DOHH2 (cell line): Measurements from ENCODE around the gene TJP2.

Experiments used
- H3F3A ChIP-seq: fragments of 200-600 bp; sonication (generic), shearing (Covaris generic); 2 replicates; pipeline ENCODE4 v1.6.0; 2016; ENCODE audit warnings: antibody characterized with exemption, mild to moderate bottlenecking; ENCODE audit not compliant: control insufficient read depth, insufficient read depth
- H3K27ac ChIP-seq: fragments of 200-600 bp; sonication (generic); 2 replicates; pipeline ENCODE4 v1.5.1; 2014; ENCODE audit warnings: low read depth, mild to moderate bottlenecking, low read length, moderate library complexity
- H3K27me3 ChIP-seq: fragments of 200-600 bp; sonication (generic); 2 replicates; pipeline ENCODE4 v1.6.1; 2014; ENCODE audit warnings: mild to moderate bottlenecking, low read length, mixed read lengths; ENCODE audit not compliant: control insufficient read depth
- H3K36me3 ChIP-seq: fragments of 200-600 bp; sonication (generic); 2 replicates; pipeline ENCODE4 v1.6.1; 2014; ENCODE audit warnings: mild to moderate bottlenecking, low read length, moderate library complexity, mixed read lengths; ENCODE audit not compliant: control insufficient read depth
- H3K4me1 ChIP-seq: fragments of 200-600 bp; sonication (generic); 2 replicates; pipeline ENCODE4 v1.6.1; 2014; ENCODE audit warnings: mild to moderate bottlenecking, low read length, mixed read lengths; ENCODE audit not compliant: control insufficient read depth
- H3K4me2 ChIP-seq: fragments of 200-600 bp; sonication (generic); 2 replicates; pipeline ENCODE4 v1.6.0; 2014; ENCODE audit warnings: mild to moderate bottlenecking, low read length, moderate library complexity
- H3K4me3 ChIP-seq: fragments of 200-600 bp; sonication (generic); 2 replicates; pipeline ENCODE4 v1.5.1; 2014; ENCODE audit warnings: mild to moderate bottlenecking, low read length, mixed read lengths
- H3K79me2 ChIP-seq: fragments of 200-600 bp; sonication (generic); 2 replicates; pipeline ENCODE4 v1.6.1; 2014; ENCODE audit warnings: mild to moderate bottlenecking, low read length, mixed read lengths; ENCODE audit not compliant: control insufficient read depth
- H3K9me2 ChIP-seq: fragments of 200-600 bp; sonication (generic); replicated peaks from 2 replicates; pipeline ENCODE4 v1.6.1; 2014; ENCODE audit warnings: mild to moderate bottlenecking, low read length, mixed read lengths; ENCODE audit not compliant: control insufficient read depth
- H3K9me3 ChIP-seq: fragments of 200-600 bp; sonication (generic); 2 replicates; pipeline ENCODE4 v1.6.1; 2014; ENCODE audit warnings: antibody characterized with exemption, low read length, mixed read lengths; ENCODE audit not compliant: control insufficient read depth, insufficient read depth
- H4K20me1 ChIP-seq: fragments of 200-600 bp; sonication (generic); 2 replicates; pipeline ENCODE4 v1.6.0; 2014; ENCODE audit warnings: low read depth, mild to moderate bottlenecking, antibody characterized with exemption, low read length, moderate library complexity; ENCODE audit not compliant: control insufficient read depth, insufficient read depth
- EZH2phosphoT487 ChIP-seq: fragments of 200-600 bp; sonication (generic); IDR thresholded peaks from 2 replicates; pipeline ENCODE4 v1.6.1; 2017; ENCODE audit warnings: borderline replicate concordance, mild to moderate bottlenecking, antibody characterized with exemption, low read length, moderate library complexity, mixed read lengths
- TF ChIP-seq, protein P1 (sequence below): fragments of 200-600 bp; sonication (generic); IDR thresholded peaks from one replicate; pipeline ENCODE4 v1.5.1; 2014; ENCODE audit warnings: antibody characterized with exemption, mild to moderate bottlenecking, low read depth, low read length; ENCODE audit not compliant: poor library complexity, severe bottlenecking

Gene TJP2

DNA sequence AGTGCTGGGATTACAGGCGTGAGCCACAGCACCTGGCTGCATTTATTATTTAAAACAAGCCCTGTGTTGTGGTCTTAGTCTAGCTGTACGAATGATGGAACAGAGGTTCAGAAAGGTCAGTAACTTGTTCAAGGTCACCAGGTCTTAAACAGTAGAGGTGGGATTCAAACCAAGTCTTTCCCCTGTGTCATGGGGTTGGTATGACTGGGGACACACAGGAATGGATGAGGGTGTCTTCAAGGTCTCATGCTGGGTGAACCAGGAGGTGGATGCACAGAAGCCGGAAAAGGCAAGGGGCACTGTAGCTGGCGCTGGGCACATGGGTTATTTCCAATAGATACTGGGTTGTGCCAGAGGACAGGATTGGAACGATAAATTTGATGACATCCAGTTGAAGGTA, 32.2 kb upstream of the TJP2 start:
- Histone ChIP-seq H3K27ac (no peak overlapping the region), H3K4me1 (no peaks in the 10 kb centered on the region)

DNA sequence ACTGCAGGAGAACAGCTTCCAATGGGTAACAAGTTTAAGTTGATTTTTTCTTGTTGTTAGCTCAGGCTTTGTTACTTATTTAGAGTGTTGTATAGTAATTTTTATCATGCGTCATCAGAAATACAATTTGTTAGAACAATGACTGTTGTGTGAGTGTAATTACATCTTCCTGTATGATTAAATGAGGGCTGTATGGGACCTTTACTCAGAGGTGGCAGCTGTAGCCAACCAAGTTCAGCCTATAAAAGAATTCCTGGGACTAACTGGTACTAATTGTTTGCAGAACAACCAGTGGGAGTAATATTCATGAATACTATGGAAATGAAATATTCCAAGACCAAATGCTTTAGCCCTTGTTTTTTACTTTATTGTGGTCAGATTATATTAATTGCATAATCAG, 30.8 kb upstream of the TJP2 start:
- no peaks in the 10 kb centered on the region for H3F3A ChIP-seq
- TF ChIP-seq, protein P1, sequence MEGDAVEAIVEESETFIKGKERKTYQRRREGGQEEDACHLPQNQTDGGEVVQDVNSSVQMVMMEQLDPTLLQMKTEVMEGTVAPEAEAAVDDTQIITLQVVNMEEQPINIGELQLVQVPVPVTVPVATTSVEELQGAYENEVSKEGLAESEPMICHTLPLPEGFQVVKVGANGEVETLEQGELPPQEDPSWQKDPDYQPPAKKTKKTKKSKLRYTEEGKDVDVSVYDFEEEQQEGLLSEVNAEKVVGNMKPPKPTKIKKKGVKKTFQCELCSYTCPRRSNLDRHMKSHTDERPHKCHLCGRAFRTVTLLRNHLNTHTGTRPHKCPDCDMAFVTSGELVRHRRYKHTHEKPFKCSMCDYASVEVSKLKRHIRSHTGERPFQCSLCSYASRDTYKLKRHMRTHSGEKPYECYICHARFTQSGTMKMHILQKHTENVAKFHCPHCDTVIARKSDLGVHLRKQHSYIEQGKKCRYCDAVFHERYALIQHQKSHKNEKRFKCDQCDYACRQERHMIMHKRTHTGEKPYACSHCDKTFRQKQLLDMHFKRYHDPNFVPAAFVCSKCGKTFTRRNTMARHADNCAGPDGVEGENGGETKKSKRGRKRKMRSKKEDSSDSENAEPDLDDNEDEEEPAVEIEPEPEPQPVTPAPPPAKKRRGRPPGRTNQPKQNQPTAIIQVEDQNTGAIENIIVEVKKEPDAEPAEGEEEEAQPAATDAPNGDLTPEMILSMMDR, result no peak
- TF ChIP-seq EZH2phosphoT487, result no peak
- H3K36me3 ChIP-seq, result no peaks in the 10 kb centered on the region
- no peaks in the 10 kb centered on the region for H3K79me2 ChIP-seq
- no peaks in the 10 kb centered on the region for H3K27me3 ChIP-seq
- H3K4me1 ChIP-seq, result no peaks in the 10 kb centered on the region
- no peaks in the 10 kb centered on the region for H3K9me2 ChIP-seq
- no peak overlapping the region for H3K4me3 ChIP-seq
- H3K27ac ChIP-seq, result no peak overlapping the region
- no peaks in the 10 kb centered on the region for H4K20me1 ChIP-seq
- H3K9me3 ChIP-seq, result no peaks in the 10 kb centered on the region
- H3K4me2 ChIP-seq, result no peak overlapping the region

More for the DNA sequence above, 32.2 kb upstream of the TJP2 start:
- Histone ChIP-seq H3K36me3 (no peaks in the 10 kb centered on the region), H4K20me1 (no peaks in the 10 kb centered on the region), H3F3A (no peaks in the 10 kb centered on the region), H3K4me2 (no peak overlapping the region), H3K27me3 (no peaks in the 10 kb centered on the region), H3K9me2 (no peaks in the 10 kb centered on the region), H3K9me3 (no peaks in the 10 kb centered on the region), H3K79me2 (no peaks in the 10 kb centered on the region), H3K4me3 (no peak overlapping the region)
- TF ChIP-seq EZH2phosphoT487, result no peak
- TF ChIP-seq, protein P1, result no peak

DNA sequence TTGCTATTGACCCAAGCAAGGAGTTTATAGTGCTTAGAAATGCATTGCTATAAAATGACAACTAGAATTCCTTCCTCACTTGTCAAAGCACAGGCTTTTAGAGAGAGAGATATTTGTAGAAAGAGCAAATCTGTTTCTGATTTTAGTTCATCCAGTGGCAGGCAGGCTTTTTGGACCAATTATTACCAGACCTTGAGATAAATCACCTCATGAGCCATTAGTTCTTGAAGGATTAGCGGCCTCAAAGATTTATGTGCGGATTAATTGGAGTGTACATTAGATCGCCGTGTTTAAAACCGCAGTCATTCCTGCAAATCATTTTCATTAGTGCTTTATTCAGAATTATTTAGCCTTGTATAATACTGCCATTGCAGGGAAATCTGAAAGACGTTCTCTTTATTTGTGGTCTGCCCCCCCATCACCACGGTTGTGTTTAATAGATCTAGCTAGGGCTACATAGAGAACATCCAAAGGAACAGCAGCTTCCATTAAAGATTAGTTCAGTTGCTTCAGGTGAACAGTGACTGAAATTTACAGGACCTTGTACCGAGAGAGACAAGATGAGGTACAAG, 28.8 kb upstream of the TJP2 start:
- H3K36me3 ChIP-seq, result no peaks in the 10 kb centered on the region
- no peaks in the 10 kb centered on the region for H3K4me1 ChIP-seq
- no peaks in the 10 kb centered on the region for H3F3A ChIP-seq
- no peaks in the 10 kb centered on the region for H3K79me2 ChIP-seq
- H3K27me3 ChIP-seq, result no peaks in the 10 kb centered on the region
- no peak overlapping the region for H3K4me3 ChIP-seq
- no peak overlapping the region for H3K4me2 ChIP-seq
- H3K9me2 ChIP-seq, result no peaks in the 10 kb centered on the region
- TF ChIP-seq, protein P1, result no peak
- TF ChIP-seq EZH2phosphoT487, result no peak
- H3K9me3 ChIP-seq, result no peaks in the 10 kb centered on the region
- H4K20me1 ChIP-seq, result no peaks in the 10 kb centered on the region
- H3K27ac ChIP-seq, result no peak overlapping the region
